GM12801 (cell line): ENCODE results near the gene ACTR1A.

Source experiments
- CTCF ChIP-seq: IDR thresholded peaks from one replicate; pipeline ENCODE4 v1.5.1; 2011; ENCODE audit warnings: control low read depth; ENCODE audit not compliant: insufficient read length; ENCODE audit errors: extremely low read depth

Gene ACTR1A

GRCh38 chr10:102492344-102492939 lies 10.1 kb downstream of the ACTR1A start:
- no peak for TF ChIP-seq CTCF

- TF ChIP-seq CTCF: no peak
These were observed 11.4 kb downstream of the ACTR1A start for GRCh38 chr10:102491136-102491535.

GRCh38 chr10:102485093-102485784 lies 17.3 kb downstream of the ACTR1A start:
- no peak for TF ChIP-seq CTCF

- TF ChIP-seq CTCF: no peak
These were observed 18.5 kb downstream of the ACTR1A start for GRCh38 chr10:102484021-102484420.

GRCh38 chr10:102480396-102480795 lies 22.1 kb downstream of the ACTR1A start:
- no peak for TF ChIP-seq CTCF

GRCh38 chr10:102479651-102480050 lies 22.9 kb downstream of the ACTR1A start:
- TF ChIP-seq CTCF: no peak

GRCh38 chr10:102476466-102477141 lies 25.9 kb downstream of the ACTR1A start:
- TF ChIP-seq CTCF: no peak
